ENCODE results near the gene DGKK. TPM values are rescaled to one million over a fixed set of nuclear protein-coding genes. Genes with fewer than 3 reads are reported as not detected.

The DGKK gene, protein sequence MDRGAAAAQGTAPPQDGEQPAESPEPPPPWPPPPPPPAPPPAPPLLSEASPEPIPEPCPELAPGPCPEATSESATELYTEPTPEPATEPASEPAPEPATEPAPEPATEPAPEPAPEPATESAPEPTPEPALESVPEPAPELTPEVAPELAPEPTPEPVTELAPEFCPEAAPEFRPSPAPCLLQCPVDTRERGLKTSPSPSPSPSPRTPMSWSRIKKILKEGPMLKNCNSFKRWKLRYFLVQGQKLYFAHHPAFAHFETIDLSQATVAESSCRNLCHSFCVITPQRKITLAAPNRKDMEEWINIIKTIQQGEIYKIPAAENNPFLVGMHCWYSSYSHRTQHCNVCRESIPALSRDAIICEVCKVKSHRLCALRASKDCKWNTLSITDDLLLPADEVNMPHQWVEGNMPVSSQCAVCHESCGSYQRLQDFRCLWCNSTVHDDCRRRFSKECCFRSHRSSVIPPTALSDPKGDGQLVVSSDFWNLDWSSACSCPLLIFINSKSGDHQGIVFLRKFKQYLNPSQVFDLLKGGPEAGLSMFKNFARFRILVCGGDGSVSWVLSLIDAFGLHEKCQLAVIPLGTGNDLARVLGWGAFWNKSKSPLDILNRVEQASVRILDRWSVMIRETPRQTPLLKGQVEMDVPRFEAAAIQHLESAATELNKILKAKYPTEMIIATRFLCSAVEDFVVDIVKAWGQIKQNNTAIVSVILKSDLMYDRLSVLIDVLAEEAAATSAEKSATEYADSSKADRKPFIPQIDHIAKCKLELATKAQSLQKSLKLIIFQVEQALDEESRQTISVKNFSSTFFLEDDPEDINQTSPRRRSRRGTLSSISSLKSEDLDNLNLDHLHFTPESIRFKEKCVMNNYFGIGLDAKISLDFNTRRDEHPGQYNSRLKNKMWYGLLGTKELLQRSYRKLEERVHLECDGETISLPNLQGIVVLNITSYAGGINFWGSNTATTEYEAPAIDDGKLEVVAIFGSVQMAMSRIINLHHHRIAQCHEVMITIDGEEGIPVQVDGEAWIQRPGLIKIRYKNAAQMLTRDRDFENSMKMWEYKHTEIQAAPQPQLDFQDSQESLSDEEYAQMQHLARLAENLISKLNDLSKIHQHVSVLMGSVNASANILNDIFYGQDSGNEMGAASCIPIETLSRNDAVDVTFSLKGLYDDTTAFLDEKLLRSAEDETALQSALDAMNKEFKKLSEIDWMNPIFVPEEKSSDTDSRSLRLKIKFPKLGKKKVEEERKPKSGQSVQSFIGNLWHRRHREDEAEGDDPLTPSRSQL
- not detected in 2 replicates for total RNA-seq (2014; rRNA removed)
- Bru-seq, nascent RNA, result not detected
- not detected for BruChase-seq, experiment 1, labeled RNA remaining after a 6-hour chase
- BruChase-seq, experiment 2, labeled RNA remaining after a 2-hour chase, result not detected
- long read RNA-seq, result 0 reads

DNA sequence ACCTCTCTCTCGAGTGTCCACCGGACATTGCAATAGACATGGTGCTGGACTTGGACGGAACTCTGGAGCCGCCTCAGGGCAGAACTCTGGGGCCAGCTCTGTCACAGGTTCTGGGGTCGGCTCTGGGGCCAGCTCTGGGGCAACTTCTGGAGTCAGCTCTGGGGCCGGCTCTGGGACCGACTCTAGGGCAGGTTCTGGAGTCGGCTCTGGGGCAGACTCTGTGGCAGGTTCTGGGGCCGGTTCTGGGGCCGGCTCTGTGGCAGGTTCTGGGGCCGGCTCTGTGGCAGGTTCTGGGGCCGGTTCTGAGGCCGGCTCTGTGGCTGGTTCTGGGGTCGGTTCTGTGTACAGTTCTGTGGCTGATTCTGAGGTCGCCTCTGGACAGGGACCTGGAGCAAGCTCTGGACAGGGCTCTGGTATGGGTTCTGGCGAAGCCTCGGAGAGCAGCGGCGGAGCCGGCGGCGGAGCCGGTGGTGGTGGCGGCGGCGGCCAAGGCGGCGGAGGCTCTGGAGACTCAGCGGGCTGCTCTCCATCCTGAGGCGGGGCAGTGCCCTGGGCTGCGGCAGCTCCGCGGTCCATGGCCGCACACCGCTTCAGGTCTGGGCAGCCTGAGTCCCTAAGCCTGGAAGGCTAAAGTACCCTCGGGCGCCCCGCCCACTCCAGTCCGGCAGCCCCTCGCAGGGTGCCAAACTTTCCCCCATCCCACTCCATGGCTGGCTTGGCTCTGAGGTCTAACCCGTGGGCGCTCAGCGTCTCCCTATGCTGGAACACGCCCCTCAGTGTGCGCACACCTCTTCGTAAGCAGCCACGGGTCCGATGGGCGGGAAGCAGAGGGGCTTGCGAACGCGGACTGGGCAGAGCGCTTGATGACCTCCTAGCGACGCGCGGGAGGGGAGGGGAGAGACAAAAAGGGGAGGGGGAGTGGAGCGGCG is at the start of gene DGKK:
TSS of gene DGKK (minus strand) at position 723 of the 929 bp plus-strand sequence. CDS start at position 576, 147 bp downstream.
- peaks cover 8% of the 10 kb centered on the region; the same call in 1 of the 2 replicates for H3K27me3 ChIP-seq (ENCODE audit: low read length)
- no peaks in the 10 kb centered on the region for H3K36me3 ChIP-seq (ENCODE audit: low read depth, low read length)
- H3K9me2 ChIP-seq (replicated peaks; ENCODE audit: low read length), result no peaks in the 10 kb centered on the region
- no TSS peak for BruUV-seq (replicated peaks)
- H3K4me1 ChIP-seq (ENCODE audit: insufficient read depth, low read length), result no peaks in the 10 kb centered on the region
- H3F3A ChIP-seq (ENCODE audit: low read length, unreplicated experiment), result no peaks in the 10 kb centered on the region
- no peak for DNase-seq
- H3K9me3 ChIP-seq (ENCODE audit: low read length), result no peaks in the 10 kb centered on the region
- no peaks in the 10 kb centered on the region for H3K79me2 ChIP-seq (ENCODE audit: low read length)
- no peak within 1 kb of the TSS for H2AFZ ChIP-seq (ENCODE audit: low read length)
- H3K4me3 ChIP-seq (ENCODE audit: low read length), result no peak within 1 kb of the TSS
- intact Hi-C loops (cut with micrococcal nuclease), result no loop called here
- ChIA-PET POLR2A (ENCODE audit: unreplicated experiment) (no interaction called here), CTCF (no interaction called here)
- H3K9ac ChIP-seq (ENCODE audit: low read length), result no peak within 1 kb of the TSS
- H3K27ac ChIP-seq (ENCODE audit: low read length), result no peak within 1 kb of the TSS
- ATAC-seq, result no peak
- no peak within 1 kb of the TSS for H3K4me2 ChIP-seq (ENCODE audit: low read length)
- no peaks in the 10 kb centered on the region for H4K20me1 ChIP-seq (ENCODE audit: low read length)
- TF ChIP-seq, protein P1, sequence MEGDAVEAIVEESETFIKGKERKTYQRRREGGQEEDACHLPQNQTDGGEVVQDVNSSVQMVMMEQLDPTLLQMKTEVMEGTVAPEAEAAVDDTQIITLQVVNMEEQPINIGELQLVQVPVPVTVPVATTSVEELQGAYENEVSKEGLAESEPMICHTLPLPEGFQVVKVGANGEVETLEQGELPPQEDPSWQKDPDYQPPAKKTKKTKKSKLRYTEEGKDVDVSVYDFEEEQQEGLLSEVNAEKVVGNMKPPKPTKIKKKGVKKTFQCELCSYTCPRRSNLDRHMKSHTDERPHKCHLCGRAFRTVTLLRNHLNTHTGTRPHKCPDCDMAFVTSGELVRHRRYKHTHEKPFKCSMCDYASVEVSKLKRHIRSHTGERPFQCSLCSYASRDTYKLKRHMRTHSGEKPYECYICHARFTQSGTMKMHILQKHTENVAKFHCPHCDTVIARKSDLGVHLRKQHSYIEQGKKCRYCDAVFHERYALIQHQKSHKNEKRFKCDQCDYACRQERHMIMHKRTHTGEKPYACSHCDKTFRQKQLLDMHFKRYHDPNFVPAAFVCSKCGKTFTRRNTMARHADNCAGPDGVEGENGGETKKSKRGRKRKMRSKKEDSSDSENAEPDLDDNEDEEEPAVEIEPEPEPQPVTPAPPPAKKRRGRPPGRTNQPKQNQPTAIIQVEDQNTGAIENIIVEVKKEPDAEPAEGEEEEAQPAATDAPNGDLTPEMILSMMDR (conservative IDR thresholded peaks at IDR 0.05; ENCODE audit: low read depth, low read length), result no peak
- TF ChIP-seq EZH2phosphoT487 (IDR thresholded peaks at IDR 0.05; ENCODE audit: borderline replicate concordance, low read length) (no peak), EZH2 (IDR thresholded peaks at IDR 0.05; ENCODE audit: low read length, unreplicated experiment) (no peak)

DNA sequence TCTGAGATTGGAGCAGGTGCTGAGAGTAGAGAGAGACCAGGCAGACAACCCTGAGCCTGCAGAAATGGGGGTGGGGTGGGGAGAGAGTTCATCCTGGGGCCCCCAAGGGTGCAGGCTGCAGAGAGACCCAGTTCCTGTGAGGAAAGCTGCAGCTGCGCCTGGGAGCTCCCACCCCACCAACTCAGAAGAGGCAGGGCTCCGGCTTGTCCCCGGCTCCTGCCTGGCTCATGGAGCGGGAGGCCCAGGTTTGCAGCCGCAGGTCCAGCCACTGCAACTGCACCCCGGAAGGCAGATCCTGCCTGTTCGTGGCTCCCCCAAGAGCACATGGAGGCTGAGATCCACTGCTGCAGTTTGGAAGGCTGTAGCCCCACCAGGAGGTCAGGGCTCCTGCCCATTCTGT is 44.2 kb upstream of the DGKK start:
- Histone ChIP-seq H3K4me1 (ENCODE audit: insufficient read depth, low read length) (no peaks in the 10 kb centered on the region), H3F3A (ENCODE audit: low read length, unreplicated experiment) (no peaks in the 10 kb centered on the region), H3K9me2 (replicated peaks; ENCODE audit: low read length) (no peaks in the 10 kb centered on the region), H3K9ac (ENCODE audit: low read length) (no peak overlapping the region), H2AFZ (ENCODE audit: low read length) (no peak overlapping the region), H3K79me2 (ENCODE audit: low read length) (no peaks in the 10 kb centered on the region), H3K27ac (ENCODE audit: low read length) (no peak overlapping the region), H3K4me2 (ENCODE audit: low read length) (no peak overlapping the region), H4K20me1 (ENCODE audit: low read length) (no peaks in the 10 kb centered on the region), H3K36me3 (ENCODE audit: low read depth, low read length) (no peaks in the 10 kb centered on the region), H3K9me3 (ENCODE audit: low read length) (no peaks in the 10 kb centered on the region), H3K27me3 (ENCODE audit: low read length) (no peaks in the 10 kb centered on the region), H3K4me3 (ENCODE audit: low read length) (no peak overlapping the region)
- CTCF ChIA-PET, result no interaction called here
- TF ChIP-seq EZH2 (IDR thresholded peaks at IDR 0.05; ENCODE audit: low read length, unreplicated experiment), result no peak
- TF ChIP-seq, protein P1 (conservative IDR thresholded peaks at IDR 0.05; ENCODE audit: low read depth, low read length), result no peak
- TF ChIP-seq EZH2phosphoT487 (IDR thresholded peaks at IDR 0.05; ENCODE audit: borderline replicate concordance, low read length), result no peak
- POLR2A ChIA-PET (ENCODE audit: unreplicated experiment), result no interaction called here
- ATAC-seq (no peak), DNase-seq (no peak)
- intact Hi-C loops (cut with micrococcal nuclease), result no loop called here
- BruUV-seq (replicated peaks), result no TSS peak
